Stimulated activated CD8-positive, alpha-beta memory T cell treated with anti-CD3 and anti-CD28 coated beads, Interleukin-2, amount 100 ng/mL, for 48 hours (primary cell): Measurements from ENCODE around the gene ZNF184.
"Not testable (repeated sequence)": the region's sequence is repeated elsewhere in the genome, so short reads cannot be mapped to it uniquely, and the experiment has no call there.

Experiments
- DNase-seq, 2 donors: peaks; one replicate each; pipeline ENCODE4 v3.0.0-alpha.2; 2020; ENCODE audit warnings: low read depth in 2 of 2

Gene ZNF184

GRCh38 chr6:27424851-27425250 is 48.1 kb downstream of the ZNF184 start:
- not testable (repeated sequence) for DNase-seq

- DNase-seq = no peak
Observed at GRCh38 chr6:27422651-27423332, 50.1 kb downstream of the ZNF184 start.

GRCh38 chr6:27419363-27419762 is 53.5 kb downstream of the ZNF184 start:
- DNase-seq = no peak

GRCh38 chr6:27415898-27416297 is 57.0 kb downstream of the ZNF184 start:
- no peak for DNase-seq

GRCh38 chr6:27414996-27415395 is 57.9 kb downstream of the ZNF184 start:
- DNase-seq = no peak

- no peak for DNase-seq
Observed at GRCh38 chr6:27414300-27414699, 58.6 kb downstream of the ZNF184 start.

GRCh38 chr6:27407153-27407814 is 65.6 kb downstream of the ZNF184 start:
- DNase-seq = no peak

- no peak for DNase-seq
Observed at GRCh38 chr6:27406085-27406484, 66.8 kb downstream of the ZNF184 start.

GRCh38 chr6:27400877-27401642 is 71.8 kb downstream of the ZNF184 start:
- DNase-seq = no peak
